Subcutaneous abdominal adipose tissue (tissue), 5 donors: ENCODE data around the gene MAP3K5.
A peak's percentile ranks its signal among the peaks of the same experiment; 100 is the strongest.
"Not testable (repeated sequence)": the region's sequence is repeated elsewhere in the genome, so short reads cannot be mapped to it uniquely, and the experiment has no call there.

Source experiments
- H3K27ac ChIP-seq: one replicate; pipeline ENCODE4 v1.7.0; 2013; ENCODE audit warnings: low read depth, mild to moderate bottlenecking, inconsistent platforms, low read length, moderate library complexity
- H3K27me3 ChIP-seq, 5 donors: one replicate each; pipeline ENCODE4 v1.7.0; 2013; ENCODE audit warnings: low read length in 5 of 5, inconsistent platforms in 1 of 5; ENCODE audit not compliant: control insufficient read depth in 5 of 5, insufficient read depth in 4 of 5
- H3K36me3 ChIP-seq, 5 donors: one replicate each; pipeline ENCODE4 v1.7.0; 2013; ENCODE audit warnings: low read length in 5 of 5; ENCODE audit not compliant: control insufficient read depth in 5 of 5, insufficient read depth in 5 of 5
- H3K4me1 ChIP-seq, 5 donors: one replicate each; pipeline ENCODE4 v1.7.0; 2013; ENCODE audit warnings: low read length in 5 of 5, mild to moderate bottlenecking in 3 of 5, moderate library complexity in 1 of 5; ENCODE audit not compliant: control insufficient read depth in 5 of 5, insufficient read depth in 5 of 5
- H3K4me3 ChIP-seq, 5 donors: one replicate each; pipeline ENCODE4 v1.7.0; 2013; ENCODE audit warnings: low read length in 5 of 5, low read depth in 1 of 5
- H3K9ac ChIP-seq, 5 donors: one replicate each; pipeline ENCODE4 v1.7.0; 2013; ENCODE audit warnings: low read length in 5 of 5, mild to moderate bottlenecking in 4 of 5, moderate library complexity in 3 of 5
- H3K9me3 ChIP-seq, 5 donors: one replicate each; pipeline ENCODE4 v1.7.0; 2013; ENCODE audit warnings: low read length in 5 of 5; ENCODE audit not compliant: control insufficient read depth in 5 of 5
- donor health status: healthy.
- donor health status: healthy.
- donor health status: healthy.
- donor health status: healthy.
- donor health status: healthy.

MAP3K5 gene

DNA sequence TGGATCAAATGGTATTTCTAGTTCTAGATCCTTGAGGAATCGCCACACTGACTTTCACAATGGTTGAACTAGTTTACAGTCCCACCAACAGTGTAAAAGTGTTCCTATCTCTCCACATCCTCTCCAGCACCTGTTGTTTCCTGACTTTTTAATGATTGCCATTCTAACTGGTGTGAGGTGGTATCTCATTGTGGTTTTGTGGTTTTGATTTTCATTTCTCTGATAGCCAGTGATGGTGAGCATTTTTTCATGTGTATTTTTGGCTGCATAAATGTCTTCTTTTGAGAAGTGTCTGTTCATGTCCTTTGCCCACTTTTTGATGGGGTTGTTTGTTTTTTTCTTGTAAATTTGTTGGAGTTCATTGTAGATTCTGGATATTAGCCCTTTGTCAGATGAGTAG is 23.3 kb upstream of the MAP3K5 start:
- not testable (repeated sequence) for H3K27ac ChIP-seq, H3K4me3 ChIP-seq, H3K4me1 ChIP-seq, H3K27me3 ChIP-seq, H3K9me3 ChIP-seq, H3K36me3 ChIP-seq, H3K9ac ChIP-seq

GRCh38 chr6:136812174-136812573 is 19.9 kb upstream of the MAP3K5 start:
- Histone ChIP-seq H3K27me3 (no peaks in the 10 kb centered on the region), H3K27ac (no peak overlapping the region), H3K36me3 (no peaks in the 10 kb centered on the region), H3K9me3 (no peaks in the 10 kb centered on the region), H3K4me3 (no peak overlapping the region), H3K9ac (no peak overlapping the region), H3K4me1 (no peaks in the 10 kb centered on the region)

DNA sequence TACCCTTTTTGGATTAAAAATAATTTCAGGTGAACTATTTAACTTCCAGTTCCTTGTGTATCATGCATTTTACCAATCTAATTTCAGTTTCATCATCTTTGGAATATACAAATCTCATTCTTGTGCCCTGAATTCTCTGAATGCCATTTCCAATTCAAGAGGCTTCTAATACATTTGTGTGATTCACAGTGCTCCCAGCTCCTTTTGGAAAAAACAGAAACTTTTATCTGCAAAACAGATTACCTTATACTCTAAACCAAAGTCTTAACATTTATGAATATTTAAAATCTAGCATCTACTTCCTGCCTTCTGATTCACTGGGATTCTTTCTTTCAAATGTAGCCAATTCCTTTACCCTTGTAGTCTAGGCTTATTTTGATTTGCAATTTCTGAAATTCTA is 19.0 kb upstream of the MAP3K5 start:
- H3K9me3 ChIP-seq: no peaks in the 10 kb centered on the region
- no peaks in the 10 kb centered on the region for H3K4me1 ChIP-seq
- H3K27ac ChIP-seq: no peak overlapping the region
- no peak overlapping the region for H3K9ac ChIP-seq
- no peaks in the 10 kb centered on the region for H3K36me3 ChIP-seq
- H3K4me3 ChIP-seq: no peak overlapping the region
- no peaks in the 10 kb centered on the region for H3K27me3 ChIP-seq

DNA sequence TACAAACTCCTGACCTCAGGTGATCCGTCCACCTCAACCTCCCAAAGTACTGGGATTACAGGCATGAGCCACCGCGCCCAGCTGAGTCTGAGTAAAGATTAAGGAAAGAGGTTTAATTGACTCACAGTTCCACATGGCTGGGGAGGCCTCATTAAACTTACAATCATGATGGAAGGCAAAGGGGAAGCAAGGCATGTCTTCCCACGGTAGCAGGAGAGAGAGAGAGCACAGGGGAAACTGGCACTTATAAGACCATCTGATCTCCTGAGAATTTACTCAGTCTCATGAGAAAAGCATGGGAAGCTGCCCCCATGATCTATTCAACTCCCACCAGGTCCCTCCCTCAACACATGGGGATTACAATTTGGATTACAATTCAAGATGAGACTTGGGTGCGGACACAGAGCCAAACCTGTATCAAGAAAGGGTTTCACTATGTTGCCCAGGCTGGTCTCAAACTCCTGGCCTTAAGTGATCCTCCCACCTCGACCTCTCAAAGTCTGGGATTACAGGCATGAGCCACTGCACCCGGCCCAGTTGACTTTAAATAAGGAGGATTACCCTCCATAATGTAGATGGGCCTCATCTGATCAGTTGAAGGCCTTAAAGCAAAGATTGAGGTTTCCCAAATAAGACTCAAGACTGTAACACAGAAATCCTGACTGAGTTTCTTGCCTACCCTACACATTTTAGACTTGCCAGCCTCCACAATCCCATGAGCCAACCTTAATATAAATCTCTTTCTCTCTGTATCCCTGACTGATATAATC is 17.0 kb upstream of the MAP3K5 start:
- Histone ChIP-seq H3K36me3 (no peaks in the 10 kb centered on the region), H3K27ac (no peak overlapping the region), H3K27me3 (no peaks in the 10 kb centered on the region), H3K9ac (no peak overlapping the region), H3K4me3 (no peak overlapping the region), H3K9me3 (no peaks in the 10 kb centered on the region), H3K4me1 (no peaks in the 10 kb centered on the region)

GRCh38 chr6:136803608-136804007 is 11.3 kb upstream of the MAP3K5 start:
- Histone ChIP-seq H3K9me3 (no peaks in the 10 kb centered on the region), H3K27me3 (no peaks in the 10 kb centered on the region), H3K27ac (no peak overlapping the region), H3K4me3 (no peak overlapping the region), H3K9ac (no peak overlapping the region), H3K36me3 (no peaks in the 10 kb centered on the region), H3K4me1 (no peaks in the 10 kb centered on the region)

DNA sequence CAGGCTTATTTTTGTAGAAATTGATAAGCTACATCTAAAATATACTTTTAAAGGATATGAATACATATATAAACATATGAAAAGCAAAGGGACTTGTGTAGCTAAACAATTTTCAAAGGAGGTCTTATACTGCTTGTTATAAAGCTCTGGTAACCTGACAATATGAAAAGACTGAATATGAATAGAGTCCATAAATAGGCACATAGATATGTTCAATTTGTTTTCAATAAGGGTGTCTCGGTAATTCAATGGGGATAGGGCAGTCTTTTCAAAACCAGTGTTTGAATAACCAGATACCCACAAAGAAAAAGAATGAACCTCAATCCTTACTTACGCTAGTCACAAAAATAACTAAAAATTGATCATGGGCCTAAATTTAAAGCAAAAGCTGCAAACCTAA is 9.3 kb upstream of the MAP3K5 start:
- H3K27ac ChIP-seq: no peak overlapping the region
- H3K36me3 ChIP-seq: no peaks in the 10 kb centered on the region
- no peak overlapping the region for H3K9ac ChIP-seq
- no peaks in the 10 kb centered on the region for H3K9me3 ChIP-seq
- H3K27me3 ChIP-seq: no peaks in the 10 kb centered on the region
- H3K4me3 ChIP-seq: no peak overlapping the region
- no peaks in the 10 kb centered on the region for H3K4me1 ChIP-seq

DNA sequence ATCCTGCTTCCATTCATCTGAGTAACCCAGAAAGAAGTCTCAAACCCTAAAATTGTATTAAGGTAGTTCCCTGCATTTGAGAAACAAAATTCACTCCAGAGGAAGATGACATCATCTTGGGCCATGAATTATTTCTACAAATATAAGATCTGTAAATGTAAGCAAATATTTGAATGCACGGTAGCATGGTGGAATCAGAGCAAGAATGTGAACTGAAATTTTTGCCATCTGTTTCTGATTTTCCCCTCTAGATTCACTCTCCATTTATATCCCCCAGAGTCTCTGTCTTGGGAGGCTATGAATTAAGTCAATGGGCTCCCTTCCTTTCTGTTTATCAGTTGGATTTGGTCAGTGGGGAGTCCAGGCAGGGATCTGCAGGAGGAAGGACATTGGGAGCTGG is 5.8 kb upstream of the MAP3K5 start:
- Histone ChIP-seq H3K36me3 (no peaks in the 10 kb centered on the region), H3K9me3 (no peaks in the 10 kb centered on the region), H3K4me1 (peaks cover 0 to 6% (median 5%) of the 10 kb centered on the region in 5 donors), H3K27ac (no peak overlapping the region), H3K9ac (no peak overlapping the region), H3K4me3 (no peak overlapping the region), H3K27me3 (no peaks in the 10 kb centered on the region)

DNA sequence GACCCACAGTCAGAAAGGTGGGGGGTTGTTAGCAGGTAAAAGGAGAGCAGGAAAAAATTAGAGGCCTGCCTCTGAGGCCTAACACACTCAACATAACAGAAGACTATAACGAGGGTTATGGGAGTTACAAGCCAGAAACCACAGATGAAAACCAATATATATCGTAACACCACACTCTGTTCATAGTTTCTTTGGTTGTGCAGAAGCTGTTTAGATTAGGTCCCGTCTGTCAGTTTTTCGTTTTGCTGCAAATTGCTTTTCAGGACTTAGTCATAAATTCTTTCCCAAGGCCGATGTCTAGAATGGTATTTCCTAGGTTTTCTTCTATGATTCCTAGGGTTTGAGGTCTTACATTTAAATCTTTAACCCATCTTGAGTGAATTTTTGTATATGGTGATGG is 3.7 kb upstream of the MAP3K5 start:
- H3K27ac ChIP-seq: no peak overlapping the region
- H3K36me3 ChIP-seq: no peaks in the 10 kb centered on the region
- peaks cover 0 to 16% (median 8%) of the 10 kb centered on the region in 5 donors for H3K4me1 ChIP-seq
- no peak overlapping the region for H3K4me3 ChIP-seq
- H3K9me3 ChIP-seq: no peaks in the 10 kb centered on the region
- H3K27me3 ChIP-seq: no peaks in the 10 kb centered on the region
- H3K9ac ChIP-seq: no peak overlapping the region

GRCh38 chr6:136795386-136795785 is 3.1 kb upstream of the MAP3K5 start:
- Histone ChIP-seq H3K36me3 (no peaks in the 10 kb centered on the region), H3K27ac (no peak overlapping the region), H3K27me3 (no peaks in the 10 kb centered on the region)

DNA sequence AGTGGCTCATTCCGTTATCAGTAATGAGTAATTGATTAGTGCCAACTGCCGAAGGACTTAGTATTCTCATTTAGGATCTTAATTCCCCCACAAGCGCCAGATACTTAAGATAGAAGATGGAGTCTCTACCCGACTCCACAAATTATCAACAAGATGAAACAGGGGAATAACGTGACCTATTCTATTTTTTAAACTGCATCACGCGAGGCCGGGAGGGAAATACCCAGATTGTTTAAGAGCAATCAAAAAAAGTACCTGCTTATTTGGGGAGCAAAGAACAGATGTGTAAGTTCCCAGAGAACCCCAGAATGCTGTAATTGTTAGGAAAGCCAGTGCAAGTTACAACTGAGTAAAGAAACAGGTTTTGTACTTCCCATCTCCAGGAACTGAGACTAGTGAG is 1.1 kb upstream of the MAP3K5 start:
- Histone ChIP-seq H3K4me1 (peaks cover 0 to 29% (median 27%) of the 10 kb centered on the region in 5 donors), H3K27me3 (no peaks in the 10 kb centered on the region), H3K9me3 (no peaks in the 10 kb centered on the region), H3K27ac (peak overlapping the region; percentile 96), H3K4me3 (peak overlapping the region; percentile 35 to 99 (median 98)), H3K9ac (peak overlapping the region in 4 of 5 donors; percentile 90 to 97 (median 92)), H3K36me3 (no peaks in the 10 kb centered on the region)

More at GRCh38 chr6:136795386-136795785, 3.1 kb upstream of the MAP3K5 start:
- peaks cover 0 to 22% (median 14%) of the 10 kb centered on the region in 5 donors for H3K4me1 ChIP-seq
- H3K4me3 ChIP-seq: no peak overlapping the region
- no peaks in the 10 kb centered on the region for H3K9me3 ChIP-seq
- H3K9ac ChIP-seq: no peak overlapping the region
